ENCODE measurements around the gene CERT1. TPM values are rescaled to one million over a fixed set of nuclear protein-coding genes. Genes with fewer than 3 reads are reported as not detected.

The CERT1 gene
- polyA plus RNA-seq, 1 experiment = 4.5 TPM

DNA sequence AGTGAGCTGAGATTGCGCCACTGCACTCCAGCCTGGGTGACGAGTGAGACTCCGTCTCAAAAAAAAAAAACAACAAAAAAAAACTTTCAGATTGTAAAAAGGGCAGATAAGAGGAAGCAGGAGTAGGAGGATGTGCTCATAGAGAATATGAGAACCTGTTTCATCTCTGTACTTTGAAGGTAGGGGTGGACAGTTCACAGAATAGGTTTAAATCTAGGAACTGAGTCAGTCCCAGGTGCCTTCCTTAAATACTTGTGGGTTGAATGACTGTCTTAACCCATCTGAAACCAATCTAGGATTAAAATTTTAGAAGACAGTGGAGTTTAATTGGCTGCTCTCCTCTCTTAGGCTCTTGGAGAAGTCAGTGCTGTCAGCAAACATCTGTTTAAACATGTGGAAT lies 12.6 kb upstream of the CERT1 start:
- Histone ChIP-seq H3K36me3 (ENCODE audit: control insufficient read depth, insufficient read depth, low read length) (0 out of 2 replicates have a peak, but pooled peaks cover under 1% of the 10 kb centered on the region), H3K4me3 (ENCODE audit: low read depth, low read length) (no peak overlapping the region), H3K27me3 (ENCODE audit: control insufficient read depth, insufficient read depth, low read length) (no peaks in the 10 kb centered on the region)
- ChIA-PET POLR2A (interaction anchor here (0.5 kb wide), 1 partner anchor 12 kb away, joined by 3 read pairs; the partner anchor contains the start of genes CERT1 and POLK), CTCF (interaction anchor here (1.1 kb wide), 1 partner anchor 10 kb away, joined by 3 read pairs; no protein-coding TSS in a partner anchor)
- TF ChIP-seq, protein P1, sequence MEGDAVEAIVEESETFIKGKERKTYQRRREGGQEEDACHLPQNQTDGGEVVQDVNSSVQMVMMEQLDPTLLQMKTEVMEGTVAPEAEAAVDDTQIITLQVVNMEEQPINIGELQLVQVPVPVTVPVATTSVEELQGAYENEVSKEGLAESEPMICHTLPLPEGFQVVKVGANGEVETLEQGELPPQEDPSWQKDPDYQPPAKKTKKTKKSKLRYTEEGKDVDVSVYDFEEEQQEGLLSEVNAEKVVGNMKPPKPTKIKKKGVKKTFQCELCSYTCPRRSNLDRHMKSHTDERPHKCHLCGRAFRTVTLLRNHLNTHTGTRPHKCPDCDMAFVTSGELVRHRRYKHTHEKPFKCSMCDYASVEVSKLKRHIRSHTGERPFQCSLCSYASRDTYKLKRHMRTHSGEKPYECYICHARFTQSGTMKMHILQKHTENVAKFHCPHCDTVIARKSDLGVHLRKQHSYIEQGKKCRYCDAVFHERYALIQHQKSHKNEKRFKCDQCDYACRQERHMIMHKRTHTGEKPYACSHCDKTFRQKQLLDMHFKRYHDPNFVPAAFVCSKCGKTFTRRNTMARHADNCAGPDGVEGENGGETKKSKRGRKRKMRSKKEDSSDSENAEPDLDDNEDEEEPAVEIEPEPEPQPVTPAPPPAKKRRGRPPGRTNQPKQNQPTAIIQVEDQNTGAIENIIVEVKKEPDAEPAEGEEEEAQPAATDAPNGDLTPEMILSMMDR (IDR thresholded peaks at IDR 0.05; ENCODE audit: insufficient read depth, low read depth, low read length) = no peak
- DNase-seq (ENCODE audit: low read depth) = peak; percentile 19

DNA sequence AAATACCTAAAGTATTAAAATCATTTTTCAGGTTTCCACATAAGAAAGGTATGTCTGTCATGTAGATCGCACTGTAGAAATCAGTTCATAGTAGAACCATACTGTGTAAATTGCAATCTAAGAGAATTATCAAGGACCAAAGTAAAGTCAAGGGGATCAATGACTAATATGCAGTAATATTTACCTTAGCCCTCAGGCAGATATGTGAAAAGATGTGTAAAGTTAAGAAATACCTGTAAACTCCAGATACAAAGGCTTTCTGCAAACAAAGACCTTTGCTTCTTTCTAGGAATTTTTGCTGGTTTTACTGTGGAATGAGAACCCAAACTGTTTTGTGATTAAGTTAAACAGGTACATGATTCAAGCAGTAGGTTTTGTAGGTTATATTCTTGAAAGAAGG lies 11.8 kb upstream of the CERT1 start:
- Histone ChIP-seq H3K27me3 (ENCODE audit: control insufficient read depth, insufficient read depth, low read length) (no peaks in the 10 kb centered on the region), H3K36me3 (ENCODE audit: control insufficient read depth, insufficient read depth, low read length) (no peaks in the 10 kb centered on the region), H3K4me3 (ENCODE audit: low read depth, low read length) (no peak overlapping the region)
- no peak for DNase-seq (ENCODE audit: low read depth)
- ChIA-PET CTCF (no interaction called here), POLR2A (no interaction called here)
- TF ChIP-seq, protein P1 (IDR thresholded peaks at IDR 0.05; ENCODE audit: insufficient read depth, low read depth, low read length) = no peak

DNA sequence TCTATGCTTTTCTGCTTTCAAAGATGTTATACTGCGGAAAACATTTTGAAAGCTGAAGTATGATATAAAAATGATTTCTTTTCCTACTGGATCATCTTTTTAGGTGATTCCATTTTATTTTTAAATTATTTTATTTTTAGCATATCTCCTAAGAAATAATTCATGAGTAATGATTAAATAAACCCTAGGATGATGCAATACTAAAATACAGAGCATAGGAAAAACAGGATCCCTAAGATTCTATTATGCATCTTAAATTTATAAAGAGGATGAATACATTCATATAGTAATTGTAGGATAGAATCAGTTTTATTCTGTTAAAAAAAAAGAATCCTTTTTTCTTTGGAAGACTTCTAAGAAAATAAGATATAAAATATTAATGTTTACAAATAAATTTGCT lies 11.1 kb upstream of the CERT1 start:
- Histone ChIP-seq H3K36me3 (ENCODE audit: control insufficient read depth, insufficient read depth, low read length) (no peaks in the 10 kb centered on the region), H3K4me3 (ENCODE audit: low read depth, low read length) (no peak overlapping the region), H3K27me3 (ENCODE audit: control insufficient read depth, insufficient read depth, low read length) (no peaks in the 10 kb centered on the region)
- CTCF ChIA-PET = no interaction called here
- POLR2A ChIA-PET = no interaction called here
- TF ChIP-seq, protein P1 (IDR thresholded peaks at IDR 0.05; ENCODE audit: insufficient read depth, low read depth, low read length) = no peak
- DNase-seq (ENCODE audit: low read depth) = no peak

DNA sequence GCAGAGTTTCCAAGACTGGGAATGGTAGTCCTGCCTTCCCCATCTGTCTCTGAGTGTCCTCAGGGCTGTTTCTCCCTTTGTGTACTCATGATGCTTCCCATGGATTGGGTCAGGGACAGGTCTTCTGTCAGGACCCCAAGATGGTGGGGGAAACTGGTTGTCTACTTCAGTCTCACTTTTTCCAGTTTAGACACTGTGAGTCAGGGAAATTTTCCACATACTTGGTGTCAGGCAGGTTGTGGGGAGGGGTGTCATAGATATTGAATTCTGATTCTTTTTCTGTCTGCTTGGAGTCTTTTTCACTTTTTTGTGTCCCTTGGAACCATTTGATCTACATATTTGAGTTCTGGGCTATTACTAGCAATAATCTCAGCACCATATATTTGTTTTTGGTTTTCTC lies 10.6 kb upstream of the CERT1 start:
- CTCF ChIA-PET = no interaction called here
- no peak for DNase-seq (ENCODE audit: low read depth)
- Histone ChIP-seq H3K36me3 (ENCODE audit: control insufficient read depth, insufficient read depth, low read length) (no peaks in the 10 kb centered on the region), H3K4me3 (ENCODE audit: low read depth, low read length) (no peak overlapping the region), H3K27me3 (ENCODE audit: control insufficient read depth, insufficient read depth, low read length) (no peaks in the 10 kb centered on the region)
- TF ChIP-seq, protein P1 (IDR thresholded peaks at IDR 0.05; ENCODE audit: insufficient read depth, low read depth, low read length) = no peak
- POLR2A ChIA-PET = no interaction called here

DNA sequence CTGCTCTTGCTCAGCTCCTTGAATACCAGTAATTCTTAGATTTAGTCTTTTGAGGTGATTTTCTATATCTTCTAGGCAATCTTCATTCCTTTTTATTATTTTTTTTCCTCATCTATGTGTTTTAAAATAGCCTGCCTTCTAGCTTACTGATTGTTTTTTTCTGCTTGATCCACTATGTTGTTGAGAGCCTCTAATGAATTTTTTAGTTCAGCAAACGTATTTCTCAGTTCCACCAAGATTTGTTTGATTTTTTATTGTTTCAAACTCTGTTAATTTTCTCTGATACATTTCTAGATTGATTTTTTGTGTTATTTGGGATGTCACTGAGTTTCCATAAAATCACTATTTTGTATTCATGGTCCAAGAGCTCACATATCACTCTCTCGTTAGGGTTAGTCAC lies 9.8 kb upstream of the CERT1 start:
- no peak for DNase-seq (ENCODE audit: low read depth)
- TF ChIP-seq, protein P1 (IDR thresholded peaks at IDR 0.05; ENCODE audit: insufficient read depth, low read depth, low read length) = no peak
- H3K36me3 ChIP-seq (ENCODE audit: control insufficient read depth, insufficient read depth, low read length) = no peaks in the 10 kb centered on the region
- CTCF ChIA-PET = interaction anchor here (0.7 kb wide), 1 partner anchor 99 kb away, joined by 3 read pairs; no protein-coding TSS in a partner anchor
- H3K4me3 ChIP-seq (ENCODE audit: low read depth, low read length) = no peak overlapping the region
- H3K27me3 ChIP-seq (ENCODE audit: control insufficient read depth, insufficient read depth, low read length) = no peaks in the 10 kb centered on the region
- POLR2A ChIA-PET = no interaction called here
